Measurements from ENCODE around the gene EPAS1. TPM values are rescaled to one million over a fixed set of nuclear protein-coding genes. Genes with fewer than 3 reads are reported as not detected.
A peak's percentile ranks its signal among the peaks of the same experiment; 100 is the strongest.

Gene EPAS1
- total and polyA plus RNA-seq, 2 of the 13 experiments (the other 11 are each of a cell fraction or from before 2014, with no cell fraction given): 47.1 to 182 TPM

GRCh38 chr2:46298522-46299353 lies 1.5 kb downstream of the EPAS1 start (continued):
- TF ChIP-seq, protein P1, sequence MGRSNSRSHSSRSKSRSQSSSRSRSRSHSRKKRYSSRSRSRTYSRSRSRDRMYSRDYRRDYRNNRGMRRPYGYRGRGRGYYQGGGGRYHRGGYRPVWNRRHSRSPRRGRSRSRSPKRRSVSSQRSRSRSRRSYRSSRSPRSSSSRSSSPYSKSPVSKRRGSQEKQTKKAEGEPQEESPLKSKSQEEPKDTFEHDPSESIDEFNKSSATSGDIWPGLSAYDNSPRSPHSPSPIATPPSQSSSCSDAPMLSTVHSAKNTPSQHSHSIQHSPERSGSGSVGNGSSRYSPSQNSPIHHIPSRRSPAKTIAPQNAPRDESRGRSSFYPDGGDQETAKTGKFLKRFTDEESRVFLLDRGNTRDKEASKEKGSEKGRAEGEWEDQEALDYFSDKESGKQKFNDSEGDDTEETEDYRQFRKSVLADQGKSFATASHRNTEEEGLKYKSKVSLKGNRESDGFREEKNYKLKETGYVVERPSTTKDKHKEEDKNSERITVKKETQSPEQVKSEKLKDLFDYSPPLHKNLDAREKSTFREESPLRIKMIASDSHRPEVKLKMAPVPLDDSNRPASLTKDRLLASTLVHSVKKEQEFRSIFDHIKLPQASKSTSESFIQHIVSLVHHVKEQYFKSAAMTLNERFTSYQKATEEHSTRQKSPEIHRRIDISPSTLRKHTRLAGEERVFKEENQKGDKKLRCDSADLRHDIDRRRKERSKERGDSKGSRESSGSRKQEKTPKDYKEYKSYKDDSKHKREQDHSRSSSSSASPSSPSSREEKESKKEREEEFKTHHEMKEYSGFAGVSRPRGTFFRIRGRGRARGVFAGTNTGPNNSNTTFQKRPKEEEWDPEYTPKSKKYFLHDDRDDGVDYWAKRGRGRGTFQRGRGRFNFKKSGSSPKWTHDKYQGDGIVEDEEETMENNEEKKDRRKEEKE (IDR thresholded peaks at IDR 0.05): no peak
- TF ChIP-seq ZNF891 (CRISPR knock-in tag; IDR thresholded peaks at IDR 0.05) (no peak; the same call in 1 of the 2 replicates), RFX3 (CRISPR knock-in tag; IDR thresholded peaks at IDR 0.05) (no peak), ZNF142 (CRISPR knock-in tag; IDR thresholded peaks at IDR 0.05) (0 out of 2 replicates have a peak, but pooled peaks have one; percentile 78), ZFP36L2 (CRISPR knock-in tag; IDR thresholded peaks at IDR 0.05) (peak; percentile 24; the same call in 1 of the 2 replicates), CREM (IDR thresholded peaks at IDR 0.05) (no peak), CREM (CRISPR knock-in tag; IDR thresholded peaks at IDR 0.05) (no peak), KAT8 (CRISPR knock-in tag; IDR thresholded peaks at IDR 0.05) (peak; percentile 33; the same call in 1 of the 2 replicates), ZNF275 (CRISPR knock-in tag; IDR thresholded peaks at IDR 0.05; ENCODE audit: borderline replicate concordance) (no peak), ZNF17 (CRISPR knock-in tag; IDR thresholded peaks at IDR 0.05) (no peak), NR2C2 (CRISPR knock-in tag; IDR thresholded peaks at IDR 0.05; ENCODE audit: borderline replicate concordance) (no peak), ZNF619 (CRISPR knock-in tag; IDR thresholded peaks at IDR 0.05) (no peak), SIN3B (IDR thresholded peaks at IDR 0.05; ENCODE audit: low read length) (no peak), ZNF607 (CRISPR knock-in tag; IDR thresholded peaks at IDR 0.05; ENCODE audit: borderline replicate concordance) (no peak; the same call in 1 of the 2 replicates), ZNF549 (CRISPR knock-in tag; IDR thresholded peaks at IDR 0.05) (no peak), TCF7 (IDR thresholded peaks at IDR 0.05; ENCODE audit: low read depth) (no peak)
- TF ChIP-seq, protein P2, sequence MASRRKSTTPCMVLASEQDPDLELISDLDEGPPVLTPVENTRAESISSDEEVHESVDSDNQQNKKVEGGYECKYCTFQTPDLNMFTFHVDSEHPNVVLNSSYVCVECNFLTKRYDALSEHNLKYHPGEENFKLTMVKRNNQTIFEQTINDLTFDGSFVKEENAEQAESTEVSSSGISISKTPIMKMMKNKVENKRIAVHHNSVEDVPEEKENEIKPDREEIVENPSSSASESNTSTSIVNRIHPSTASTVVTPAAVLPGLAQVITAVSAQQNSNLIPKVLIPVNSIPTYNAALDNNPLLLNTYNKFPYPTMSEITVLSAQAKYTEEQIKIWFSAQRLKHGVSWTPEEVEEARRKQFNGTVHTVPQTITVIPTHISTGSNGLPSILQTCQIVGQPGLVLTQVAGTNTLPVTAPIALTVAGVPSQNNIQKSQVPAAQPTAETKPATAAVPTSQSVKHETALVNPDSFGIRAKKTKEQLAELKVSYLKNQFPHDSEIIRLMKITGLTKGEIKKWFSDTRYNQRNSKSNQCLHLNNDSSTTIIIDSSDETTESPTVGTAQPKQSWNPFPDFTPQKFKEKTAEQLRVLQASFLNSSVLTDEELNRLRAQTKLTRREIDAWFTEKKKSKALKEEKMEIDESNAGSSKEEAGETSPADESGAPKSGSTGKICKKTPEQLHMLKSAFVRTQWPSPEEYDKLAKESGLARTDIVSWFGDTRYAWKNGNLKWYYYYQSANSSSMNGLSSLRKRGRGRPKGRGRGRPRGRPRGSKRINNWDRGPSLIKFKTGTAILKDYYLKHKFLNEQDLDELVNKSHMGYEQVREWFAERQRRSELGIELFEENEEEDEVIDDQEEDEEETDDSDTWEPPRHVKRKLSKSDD (CRISPR knock-in tag; IDR thresholded peaks at IDR 0.05; ENCODE audit: low read depth): no peak
